HG02610 (cell line): Measurements from ENCODE around the gene ATP6V1C2.

Experiments
- ATAC-seq: cut with Tn5 transposase; IDR thresholded peaks from one replicate; pipeline ENCODE4 v1.9.1; 2021; ENCODE audit warnings: mild to moderate bottlenecking, moderate library complexity; ENCODE audit not compliant: unreplicated experiment

ATP6V1C2 gene, protein sequence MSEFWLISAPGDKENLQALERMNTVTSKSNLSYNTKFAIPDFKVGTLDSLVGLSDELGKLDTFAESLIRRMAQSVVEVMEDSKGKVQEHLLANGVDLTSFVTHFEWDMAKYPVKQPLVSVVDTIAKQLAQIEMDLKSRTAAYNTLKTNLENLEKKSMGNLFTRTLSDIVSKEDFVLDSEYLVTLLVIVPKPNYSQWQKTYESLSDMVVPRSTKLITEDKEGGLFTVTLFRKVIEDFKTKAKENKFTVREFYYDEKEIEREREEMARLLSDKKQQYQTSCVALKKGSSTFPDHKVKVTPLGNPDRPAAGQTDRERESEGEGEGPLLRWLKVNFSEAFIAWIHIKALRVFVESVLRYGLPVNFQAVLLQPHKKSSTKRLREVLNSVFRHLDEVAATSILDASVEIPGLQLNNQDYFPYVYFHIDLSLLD

GRCh38 chr2:10721396-10722251, at the start of gene ATP6V1C2:
Gene ATP6V1C2, plus strand, starts transcription at chr2:10721630. Its CDS starts 1,220 bp downstream, at chr2:10722850.
- peak; percentile 55 for ATAC-seq

GRCh38 chr2:10675131-10675530, 46.3 kb upstream of the ATP6V1C2 start:
- no peak for ATAC-seq

DNA sequence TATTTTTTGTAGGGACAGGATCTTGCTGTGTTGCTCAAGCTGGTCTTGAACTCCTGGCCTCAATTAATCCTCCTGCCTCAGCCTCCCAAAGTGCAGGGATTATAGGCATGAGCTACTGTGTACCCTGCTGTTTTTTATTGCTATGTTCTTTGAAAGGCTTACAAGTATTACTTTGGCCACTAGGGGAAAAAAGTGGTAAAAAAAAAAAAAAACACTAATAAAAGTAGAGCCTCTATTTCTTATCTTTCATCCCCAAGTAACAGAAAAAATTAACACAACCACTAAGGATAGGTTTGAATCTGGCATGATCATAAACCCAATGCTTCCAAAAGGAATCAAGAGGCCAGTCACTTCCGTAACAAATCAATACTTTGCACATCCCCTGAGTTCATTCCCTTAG, 43.2 kb upstream of the ATP6V1C2 start:
- ATAC-seq, result no peak

DNA sequence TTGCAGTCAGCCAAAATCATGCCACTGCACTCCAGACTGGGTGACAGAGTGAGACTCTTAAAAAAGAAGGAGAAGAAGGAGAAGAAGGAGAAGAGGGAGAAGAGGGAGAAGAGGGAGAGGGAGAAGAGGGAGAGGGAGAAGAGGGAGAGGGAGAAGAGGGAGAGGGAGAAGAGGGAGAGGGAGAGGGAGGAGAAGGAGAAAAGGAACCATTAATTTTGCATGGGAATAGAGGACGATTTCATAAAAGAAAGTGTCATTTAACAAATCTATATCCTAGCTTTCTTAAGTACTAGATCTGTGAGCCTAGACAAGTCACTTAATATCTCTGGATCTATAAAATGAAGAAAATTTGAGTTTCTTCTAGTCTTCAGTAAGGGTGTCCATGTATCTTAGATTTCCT, 41.2 kb upstream of the ATP6V1C2 start:
- ATAC-seq, result no peak

DNA sequence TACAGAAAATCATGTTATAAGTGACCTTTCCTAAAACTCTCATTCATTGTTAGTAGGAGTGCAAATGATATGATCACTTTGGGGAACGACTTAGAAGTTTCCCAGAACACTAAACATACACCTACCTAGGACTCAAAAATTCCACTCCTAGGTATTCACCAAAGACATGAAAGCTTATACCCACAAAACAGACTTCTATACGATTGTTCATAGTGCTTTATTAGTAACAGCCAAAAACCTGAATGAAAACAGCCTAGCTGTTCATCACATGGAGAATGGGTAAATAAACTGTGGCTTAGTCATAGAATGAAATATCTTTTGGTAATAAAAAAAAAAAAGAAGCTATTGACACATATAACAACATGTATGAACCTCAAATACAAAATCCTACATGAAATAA, 40.5 kb upstream of the ATP6V1C2 start:
- ATAC-seq, result no peak

DNA sequence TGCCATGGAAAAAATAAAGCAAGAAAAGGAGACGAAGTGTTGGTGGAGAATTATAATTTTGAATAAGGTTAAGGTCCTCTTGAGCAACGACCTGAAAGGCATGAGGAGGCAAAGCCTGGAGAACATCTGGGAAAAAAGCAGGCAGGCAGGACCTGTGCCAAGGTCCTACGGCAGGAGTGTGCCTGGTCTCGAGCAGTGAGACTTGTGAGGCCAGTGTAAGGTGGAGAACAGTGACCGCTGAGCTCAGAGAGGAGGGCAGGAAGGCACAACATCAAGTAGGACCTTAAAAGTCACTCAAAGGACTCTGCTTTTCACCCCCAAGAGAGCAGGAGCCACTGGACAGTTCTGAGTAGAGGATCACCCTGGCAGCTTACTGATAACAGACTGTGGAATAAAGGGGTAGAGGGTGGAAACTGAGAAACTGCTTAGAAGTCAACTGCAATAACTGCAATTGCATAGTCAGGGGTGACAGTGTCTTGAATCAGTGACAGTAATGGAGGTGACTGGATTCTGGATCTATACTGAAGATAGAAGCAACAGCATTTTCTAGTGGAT, 35.2 kb upstream of the ATP6V1C2 start:
- ATAC-seq, result no peak

DNA sequence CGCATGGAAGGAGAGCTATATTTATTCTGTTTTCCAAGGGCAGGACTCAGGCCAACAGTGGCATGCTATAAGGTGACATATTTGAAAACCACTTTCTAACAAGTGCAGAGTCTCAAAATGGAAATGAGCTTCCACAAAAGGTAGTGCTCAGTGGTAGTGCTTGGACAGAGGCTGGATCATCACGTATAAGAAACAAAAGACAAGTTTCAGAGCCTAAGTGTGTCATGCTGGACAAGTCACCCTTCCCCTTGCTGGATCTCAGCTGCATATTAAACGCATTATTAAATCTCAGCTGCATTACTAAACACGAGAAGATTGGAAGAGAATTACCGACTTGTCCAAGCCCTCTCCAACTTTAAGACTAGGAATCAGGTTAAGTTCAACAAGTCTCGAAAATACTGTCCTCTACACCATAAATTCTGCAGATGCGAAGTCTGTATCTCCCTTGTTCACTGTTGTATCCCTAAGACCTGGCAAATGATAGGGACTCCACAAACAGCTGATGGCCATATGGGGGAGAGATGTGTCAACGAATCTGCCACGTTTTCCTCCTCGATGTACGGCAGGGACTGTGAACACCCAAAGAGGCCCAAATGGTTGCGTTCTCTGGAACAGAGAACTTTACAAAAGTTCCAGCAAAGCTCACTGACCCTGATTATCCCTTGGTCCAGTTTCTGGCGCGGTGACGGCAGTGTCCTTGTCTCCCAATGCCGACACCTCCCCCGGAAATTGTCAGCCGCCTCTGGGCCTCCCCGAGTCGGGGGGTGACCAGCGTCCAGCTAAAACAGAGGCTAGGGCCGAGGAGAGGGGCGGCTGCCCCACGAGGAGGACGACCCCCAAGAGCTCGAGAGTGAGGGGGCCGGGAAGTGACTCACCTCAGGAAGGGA, 32.3 kb upstream of the ATP6V1C2 start:
- ATAC-seq, result peak; percentile 6

DNA sequence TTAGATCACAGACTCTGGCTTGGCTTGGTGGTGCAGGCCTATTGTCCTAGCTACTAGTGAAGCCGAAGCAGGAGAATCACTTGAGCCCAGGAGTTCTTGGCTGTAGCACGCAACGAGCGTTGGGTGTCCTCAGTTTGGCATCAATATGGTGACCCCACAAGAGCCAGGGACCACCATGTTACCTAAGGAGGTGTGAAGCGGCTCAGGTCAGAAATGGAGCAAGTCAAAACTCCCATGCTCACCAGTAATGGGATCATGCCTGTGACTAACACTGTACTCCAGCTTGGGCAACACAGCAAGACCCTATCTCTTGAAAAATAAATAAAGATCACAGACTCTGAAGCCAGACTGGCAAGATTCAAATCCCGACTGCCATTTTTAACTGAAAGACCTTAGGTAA, 29.9 kb upstream of the ATP6V1C2 start:
- no peak for ATAC-seq

DNA sequence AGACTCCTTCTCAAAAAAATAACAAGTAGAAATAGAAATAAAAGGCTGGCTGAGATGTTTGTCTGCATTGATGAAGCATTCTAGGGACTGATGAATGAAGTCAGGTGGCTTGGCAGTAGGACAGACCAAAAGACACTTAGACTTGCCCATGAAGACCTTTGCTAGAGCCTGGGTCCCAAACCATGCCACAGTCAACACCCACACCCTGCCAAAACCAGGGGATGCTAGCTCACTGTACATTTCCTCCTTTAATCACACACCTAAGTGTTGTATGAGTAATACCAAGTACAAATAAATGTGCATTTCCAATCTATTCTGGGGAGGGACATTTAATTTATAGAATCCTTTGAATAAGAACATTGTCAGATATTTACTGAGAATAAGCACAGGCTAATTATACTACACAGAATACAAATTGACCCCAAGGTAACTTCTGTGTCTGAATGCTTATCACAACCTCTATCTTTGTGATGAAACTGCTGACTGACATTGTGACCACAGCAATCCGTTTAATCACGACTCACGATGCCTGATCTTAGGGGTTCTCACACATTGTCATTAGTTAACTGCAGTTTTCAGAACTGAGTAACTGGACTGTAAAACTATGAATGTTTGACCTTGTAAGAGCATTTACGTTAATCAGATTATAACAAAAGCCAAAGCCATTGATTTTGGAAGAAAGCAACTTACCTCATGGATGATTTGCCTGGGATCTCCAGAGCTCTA, 21.2 kb upstream of the ATP6V1C2 start:
- ATAC-seq, result no peak

DNA sequence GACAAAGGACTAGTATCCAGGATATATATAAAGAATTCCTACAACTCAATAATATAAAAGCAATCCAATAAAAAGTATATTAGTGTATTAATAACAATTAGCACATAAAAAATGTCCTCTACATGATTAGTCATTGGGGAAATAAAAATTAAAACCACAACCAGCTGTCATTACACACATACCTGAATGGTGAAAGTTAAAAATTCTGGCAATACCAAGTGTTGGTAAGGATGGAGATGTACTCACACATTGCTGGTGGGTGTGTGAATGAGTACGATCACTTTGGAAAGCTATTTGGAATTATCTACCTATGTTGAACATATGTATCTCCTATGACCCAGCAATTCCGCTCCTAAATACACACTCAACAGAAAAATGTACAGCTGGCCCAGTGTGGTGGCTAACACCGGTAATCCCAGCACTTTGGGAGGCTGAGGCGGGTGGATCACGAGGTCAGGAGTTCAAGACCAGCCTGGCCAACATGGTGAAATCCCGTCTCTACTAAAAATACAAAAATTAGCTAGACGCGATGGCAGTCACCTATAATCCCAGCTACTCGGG, 17.3 kb upstream of the ATP6V1C2 start:
- no peak for ATAC-seq

GRCh38 chr2:10706033-10706432, 15.4 kb upstream of the ATP6V1C2 start:
- no peak for ATAC-seq

DNA sequence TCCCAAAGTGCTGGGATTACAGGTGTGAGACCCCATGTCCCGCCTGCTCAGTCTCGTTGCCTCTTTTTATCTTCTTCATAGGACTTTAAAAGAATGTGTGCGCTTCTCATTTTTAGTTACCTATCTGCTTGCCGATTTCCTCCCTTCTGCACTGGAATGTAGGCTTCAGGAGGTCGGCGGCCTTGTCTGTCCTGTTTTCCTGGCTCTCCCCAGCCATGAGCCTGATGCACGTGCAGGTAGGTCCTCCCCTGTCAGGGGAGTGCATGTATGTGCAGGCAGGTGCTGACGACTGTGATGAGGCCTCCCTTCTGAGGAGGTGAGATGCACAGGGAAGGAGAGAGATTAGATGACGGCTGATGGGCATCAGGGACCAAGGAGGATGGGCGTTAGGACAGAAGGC, 13.6 kb upstream of the ATP6V1C2 start:
- ATAC-seq, result no peak

DNA sequence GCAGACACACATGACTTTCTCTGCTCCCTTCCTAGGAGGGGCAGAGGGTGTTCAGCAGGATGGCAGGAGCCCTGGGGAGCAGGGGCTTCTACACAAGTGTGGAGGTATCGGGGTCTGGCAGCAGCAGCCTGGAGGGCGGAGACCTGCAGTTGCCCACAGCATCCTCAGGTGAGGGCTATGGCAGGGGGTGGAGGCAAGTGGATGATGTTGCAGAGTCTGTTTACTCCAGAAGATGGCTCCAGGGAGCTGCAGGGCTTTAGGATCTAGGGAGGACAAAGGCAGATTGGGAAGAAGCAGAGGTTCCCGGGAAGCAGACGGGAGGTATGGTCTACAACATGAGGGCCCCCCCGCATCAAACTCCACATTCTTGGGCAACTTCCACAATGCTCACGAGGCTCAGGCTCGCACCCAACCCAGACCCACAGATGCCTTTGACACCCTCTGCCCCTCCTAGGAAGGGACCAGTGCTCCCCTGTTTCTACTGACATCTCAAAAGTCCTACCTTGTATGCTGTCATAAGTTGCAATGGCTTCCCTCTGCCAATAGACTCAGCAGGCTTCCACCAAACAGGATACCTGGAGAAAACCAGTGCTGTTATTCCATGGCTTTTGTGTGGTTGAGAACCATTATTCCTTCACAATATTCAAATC, 12.0 kb upstream of the ATP6V1C2 start:
- no peak for ATAC-seq

DNA sequence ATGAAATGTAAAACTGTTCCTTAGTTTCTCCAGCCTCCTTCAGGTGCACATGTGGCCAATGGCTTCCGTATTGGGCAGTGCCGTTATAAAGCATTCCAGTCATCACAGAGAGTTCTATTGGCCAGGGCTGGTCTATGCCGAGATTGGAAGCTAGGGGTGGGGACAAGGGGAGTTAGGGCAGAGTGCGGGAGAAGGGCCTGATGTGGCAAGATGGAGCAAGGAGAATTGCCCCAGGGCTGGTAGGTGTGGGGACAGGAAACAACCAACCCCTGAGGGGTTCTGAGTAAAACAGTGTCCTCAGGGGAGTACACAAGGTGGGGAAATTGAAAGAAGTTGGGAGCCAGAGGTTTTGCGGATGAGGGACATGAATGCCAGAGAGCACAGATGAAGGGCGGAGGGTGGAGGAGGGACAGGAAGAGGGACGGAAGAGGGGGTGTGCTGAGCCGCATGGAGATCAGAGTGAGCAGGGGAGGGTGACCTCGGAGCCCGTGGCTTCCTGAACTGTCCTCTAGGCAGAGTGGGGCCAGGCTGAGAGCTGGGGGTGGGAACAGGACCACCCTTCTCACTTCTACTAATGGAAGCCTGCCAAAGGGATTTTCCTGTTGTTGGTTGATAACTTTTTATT, 9.1 kb upstream of the ATP6V1C2 start:
- no peak for ATAC-seq

DNA sequence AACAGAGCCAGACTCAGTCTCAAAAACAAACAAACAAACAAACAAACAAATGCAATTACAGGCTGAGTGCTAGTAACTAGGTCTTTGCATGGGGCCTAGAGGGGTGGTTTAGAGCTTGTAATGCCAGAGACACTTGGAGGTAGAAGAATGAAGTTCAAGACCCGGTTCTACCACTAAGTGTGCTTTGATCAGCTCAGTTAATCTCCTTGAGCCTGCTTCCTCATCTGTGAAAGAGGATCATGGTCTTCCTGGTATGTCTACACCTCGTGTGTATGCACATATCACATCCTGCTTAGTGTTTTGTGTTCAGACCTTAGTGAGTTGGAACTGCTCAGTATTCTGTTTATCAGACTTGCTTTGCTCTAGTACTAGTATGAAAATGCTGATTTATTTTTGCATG, 4.8 kb upstream of the ATP6V1C2 start:
- no peak for ATAC-seq

DNA sequence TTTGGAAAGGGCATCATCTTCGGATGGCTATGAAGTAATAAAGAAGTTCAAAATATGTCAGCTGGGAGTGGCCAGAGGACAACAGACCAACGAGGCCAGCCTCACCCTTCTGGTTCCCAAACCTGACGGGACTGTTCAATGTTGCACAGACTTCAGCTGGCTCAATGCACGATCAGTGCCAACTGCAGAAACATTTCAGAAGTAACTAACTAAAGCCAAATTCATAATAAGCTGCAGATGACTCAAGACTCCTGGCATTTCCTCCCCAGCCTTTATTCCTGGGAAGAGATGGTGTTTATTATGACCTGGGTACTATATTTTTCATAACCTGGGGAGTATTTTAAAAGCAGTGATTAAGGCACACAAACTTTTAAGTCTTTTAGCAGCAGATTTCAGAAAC, 3.8 kb upstream of the ATP6V1C2 start:
- ATAC-seq, result no peak

- ATAC-seq, result no peak
Observed at GRCh38 chr2:10720306-10720705, 1.1 kb upstream of the ATP6V1C2 start.

DNA sequence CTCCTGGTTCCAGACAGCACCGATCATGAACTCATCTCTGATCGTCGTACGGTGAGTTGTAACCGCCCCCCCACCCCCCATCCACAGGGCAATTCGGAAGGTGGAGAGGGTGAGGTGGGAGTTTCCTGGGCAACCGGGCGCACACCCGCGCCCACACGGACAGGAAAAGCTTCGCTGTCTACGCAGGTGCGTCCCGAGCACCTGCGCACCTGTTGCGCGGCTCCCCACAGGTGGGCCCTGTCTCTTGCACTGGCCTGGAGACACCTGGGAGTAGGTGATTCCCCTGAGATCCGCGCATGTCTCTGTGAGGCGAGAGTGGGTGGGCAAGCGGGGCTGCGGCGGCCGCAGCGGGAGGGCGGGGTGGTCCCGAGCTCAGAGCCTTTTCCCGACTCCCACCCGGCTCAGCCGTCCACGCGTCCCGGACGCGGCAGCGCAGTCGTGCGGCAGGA, 459 bp upstream of the ATP6V1C2 start:
- peak; percentile 5 for ATAC-seq
